Adipocyte (in vitro differentiated cells): Measurements from ENCODE around the gene RGL1.

Experiments
- DNase-seq: peaks from one replicate; pipeline ENCODE4 v3.0.0-alpha.2; 2015; ENCODE audit warnings: low read depth
- H3K27me3 ChIP-seq: replicated peaks from 2 replicates; pipeline ENCODE4 v1.7.0; 2013; ENCODE audit warnings: mild to moderate bottlenecking, low read length, moderate library complexity; ENCODE audit not compliant: control insufficient read depth, insufficient read depth
- H3K36me3 ChIP-seq: 2 replicates; pipeline ENCODE4 v1.7.0; 2013; ENCODE audit warnings: low read length, mild to moderate bottlenecking, moderate library complexity; ENCODE audit not compliant: control insufficient read depth, insufficient read depth, severe bottlenecking
- H3K4me1 ChIP-seq: 2 replicates; pipeline ENCODE4 v1.7.0; 2013; ENCODE audit warnings: mild to moderate bottlenecking, low read length, moderate library complexity; ENCODE audit not compliant: control insufficient read depth, insufficient read depth
- H3K4me3 ChIP-seq: 2 replicates; pipeline ENCODE4 v1.7.0; 2013; ENCODE audit warnings: mild to moderate bottlenecking, low read length, moderate library complexity
- H3K9ac ChIP-seq: 2 replicates; pipeline ENCODE4 v1.7.0; 2013; ENCODE audit warnings: mild to moderate bottlenecking, low read length, moderate library complexity
- H3K9me3 ChIP-seq: 2 replicates; pipeline ENCODE4 v1.7.0; 2013; ENCODE audit warnings: mild to moderate bottlenecking, low read length, moderate library complexity; ENCODE audit not compliant: control insufficient read depth

RGL1 gene

DNA sequence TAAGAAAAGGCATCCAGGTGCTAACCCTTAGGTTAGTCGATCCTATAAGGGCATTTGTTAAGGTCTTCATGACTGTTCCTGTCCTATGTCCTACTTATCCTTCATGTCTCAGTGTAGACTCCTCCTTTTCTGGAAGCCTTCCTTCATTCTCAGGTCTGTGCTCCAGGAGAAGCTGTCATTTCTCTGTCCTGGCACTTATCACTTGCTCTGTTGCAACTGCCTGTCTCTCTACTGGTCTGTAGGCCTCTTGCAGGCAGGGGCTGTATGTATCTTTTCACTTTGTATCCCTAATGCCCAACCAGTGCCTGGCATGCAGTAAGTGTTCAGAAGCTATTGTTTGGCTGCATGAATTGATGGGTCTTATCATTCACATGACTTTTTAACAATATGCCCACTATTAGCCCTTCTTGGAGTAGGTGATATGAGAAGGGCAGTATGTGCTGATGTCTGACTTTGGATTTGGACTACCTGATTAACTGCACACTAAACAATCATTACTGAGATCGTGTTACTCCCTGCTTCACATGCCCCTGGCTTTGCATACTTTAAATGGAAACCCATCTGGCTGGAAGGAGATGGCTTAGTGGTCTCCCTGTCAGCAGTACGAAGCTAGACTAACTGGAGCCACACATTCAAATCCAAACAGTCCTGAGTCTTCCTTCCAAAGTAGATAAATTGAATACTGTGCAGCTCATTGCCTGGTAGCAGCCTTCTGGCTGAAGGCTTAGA, 88.8 kb downstream of the RGL1 start:
- Histone ChIP-seq H3K36me3 (peaks cover 61% of the 10 kb centered on the region), H3K9me3 (no peaks in the 10 kb centered on the region), H3K27me3 (no peaks in the 10 kb centered on the region), H3K4me3 (no peak overlapping the region), H3K9ac (no peak overlapping the region), H3K4me1 (peaks cover 30% of the 10 kb centered on the region)
- DNase-seq = no peak

DNA sequence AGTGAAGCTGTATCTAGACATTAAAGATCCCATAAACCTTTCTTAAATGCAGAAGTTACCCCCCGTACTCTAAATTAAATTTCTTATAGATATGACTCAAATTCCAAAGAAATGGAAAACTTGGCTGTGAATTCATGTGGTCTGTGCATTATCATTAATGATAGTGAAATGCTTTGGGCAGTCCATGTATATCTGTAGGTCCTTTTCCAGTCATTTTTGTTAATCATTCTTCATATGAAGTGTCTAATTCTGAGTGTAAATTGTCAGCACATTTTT, 89.3 kb downstream of the RGL1 start:
- Histone ChIP-seq H3K4me3 (no peak overlapping the region), H3K9ac (no peak overlapping the region), H3K27me3 (no peaks in the 10 kb centered on the region), H3K36me3 (peaks cover 61% of the 10 kb centered on the region), H3K4me1 (peaks cover 30% of the 10 kb centered on the region), H3K9me3 (no peaks in the 10 kb centered on the region)
- no peak for DNase-seq

DNA sequence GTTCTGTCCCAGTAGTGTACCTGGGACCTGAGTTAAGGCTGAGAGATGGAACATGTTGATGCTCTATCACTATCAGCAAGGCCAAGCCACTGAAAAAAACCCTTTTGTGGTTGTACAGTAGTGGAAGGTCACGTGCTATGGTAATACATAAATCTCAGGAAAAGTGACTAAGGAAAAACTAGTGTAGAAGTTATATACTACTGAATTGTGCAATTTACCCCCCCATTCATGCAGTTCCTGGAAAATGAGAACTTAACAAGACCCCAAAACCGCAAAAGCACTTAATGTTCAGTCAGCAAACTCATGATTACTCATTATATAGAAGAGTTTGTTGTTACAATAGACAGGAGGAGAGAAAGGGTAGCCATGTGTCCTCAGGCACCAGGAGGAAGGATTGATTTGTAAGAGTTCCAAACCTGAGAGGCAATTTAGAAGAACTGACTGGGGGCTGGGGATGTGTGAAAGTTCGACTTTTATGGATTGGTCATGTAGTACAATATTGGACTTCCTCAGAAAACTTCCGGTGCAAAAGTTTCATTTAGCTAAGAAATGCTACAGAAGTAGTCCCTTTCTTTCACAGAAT, 91.6 kb downstream of the RGL1 start:
- H3K4me1 ChIP-seq = peaks cover 26% of the 10 kb centered on the region
- H3K36me3 ChIP-seq = peaks cover 64% of the 10 kb centered on the region
- no peaks in the 10 kb centered on the region for H3K27me3 ChIP-seq
- H3K9me3 ChIP-seq = no peaks in the 10 kb centered on the region
- H3K4me3 ChIP-seq = no peak overlapping the region
- no peak overlapping the region for H3K9ac ChIP-seq
- no peak for DNase-seq

DNA sequence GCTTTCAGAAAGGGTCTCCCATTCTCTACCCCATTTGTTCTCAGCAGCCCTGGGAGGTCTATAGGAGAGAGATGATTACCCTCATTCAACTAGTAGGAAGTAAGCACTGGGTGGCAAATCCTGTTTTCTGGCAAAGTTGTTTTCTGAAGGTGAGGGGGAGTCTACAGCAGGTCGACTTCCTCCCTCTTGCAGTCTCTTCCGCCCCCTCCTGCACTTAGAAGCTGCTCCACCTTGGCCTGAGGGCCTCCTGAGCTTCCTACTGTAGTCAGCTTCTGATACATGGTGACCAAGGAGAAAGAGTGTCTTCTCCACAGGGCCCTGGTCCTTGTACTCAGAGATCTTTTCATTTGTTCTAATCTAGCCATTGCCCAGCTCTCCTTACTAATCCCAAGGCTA, 93.1 kb downstream of the RGL1 start:
- H3K4me3 ChIP-seq = no peak overlapping the region
- peaks cover 11% of the 10 kb centered on the region for H3K4me1 ChIP-seq
- no peaks in the 10 kb centered on the region for H3K9me3 ChIP-seq
- DNase-seq = no peak
- peaks cover 78% of the 10 kb centered on the region for H3K36me3 ChIP-seq
- H3K27me3 ChIP-seq = no peaks in the 10 kb centered on the region
- H3K9ac ChIP-seq = no peak overlapping the region

DNA sequence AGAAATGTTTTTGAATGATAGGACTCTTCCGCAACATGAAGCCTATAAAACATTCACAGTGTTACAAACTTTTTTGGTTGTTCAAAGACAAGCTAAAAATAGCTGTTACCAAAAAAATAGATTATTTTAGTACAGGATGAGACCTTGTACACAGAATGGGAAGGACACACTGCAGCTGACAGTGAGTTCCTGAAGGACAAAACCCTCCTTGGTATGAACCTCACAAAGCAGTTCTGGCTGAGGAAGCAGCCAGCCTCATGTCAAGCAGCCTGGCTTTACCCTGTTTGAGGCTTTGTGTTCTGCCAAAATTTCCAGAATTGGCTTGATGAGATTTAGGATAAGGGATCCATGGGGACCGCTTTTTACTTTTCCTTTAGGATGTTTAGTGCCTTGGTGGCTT, 93.7 kb downstream of the RGL1 start:
- Histone ChIP-seq H3K4me3 (no peak overlapping the region), H3K9ac (no peak overlapping the region), H3K36me3 (peaks cover 84% of the 10 kb centered on the region), H3K9me3 (no peaks in the 10 kb centered on the region), H3K27me3 (no peaks in the 10 kb centered on the region), H3K4me1 (peaks cover 5% of the 10 kb centered on the region)
- DNase-seq = no peak

DNA sequence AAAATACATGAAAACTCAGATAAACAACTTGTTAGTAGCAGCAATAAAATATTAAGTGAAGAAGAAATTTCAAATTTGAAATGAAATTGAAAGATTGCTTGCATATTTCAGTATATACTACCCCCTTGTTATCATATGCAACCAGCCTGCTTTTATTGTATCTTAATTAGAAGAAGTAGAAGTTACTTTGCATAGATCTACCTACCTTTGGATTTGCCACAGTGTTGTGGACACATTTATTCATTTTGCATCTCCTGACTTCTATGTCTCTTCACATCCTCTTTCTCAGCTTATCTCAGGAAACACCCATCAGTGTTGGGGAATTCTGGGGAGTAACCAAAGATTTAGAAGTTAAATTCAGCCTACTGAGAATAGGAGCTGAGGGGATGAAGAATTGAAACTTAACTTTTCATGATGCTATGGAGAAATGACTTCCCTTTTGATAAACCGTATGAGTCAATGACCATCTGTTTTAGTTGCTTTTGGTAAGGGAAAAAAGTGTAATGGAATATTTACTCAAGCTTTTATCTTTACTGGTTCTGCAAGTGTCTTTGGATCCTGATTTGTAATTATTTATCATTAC, 96.9 kb downstream of the RGL1 start:
- Histone ChIP-seq H3K27me3 (no peaks in the 10 kb centered on the region), H3K4me3 (no peak overlapping the region), H3K4me1 (no peaks in the 10 kb centered on the region), H3K9me3 (no peaks in the 10 kb centered on the region), H3K9ac (no peak overlapping the region), H3K36me3 (peaks cover 78% of the 10 kb centered on the region)
- DNase-seq = no peak

DNA sequence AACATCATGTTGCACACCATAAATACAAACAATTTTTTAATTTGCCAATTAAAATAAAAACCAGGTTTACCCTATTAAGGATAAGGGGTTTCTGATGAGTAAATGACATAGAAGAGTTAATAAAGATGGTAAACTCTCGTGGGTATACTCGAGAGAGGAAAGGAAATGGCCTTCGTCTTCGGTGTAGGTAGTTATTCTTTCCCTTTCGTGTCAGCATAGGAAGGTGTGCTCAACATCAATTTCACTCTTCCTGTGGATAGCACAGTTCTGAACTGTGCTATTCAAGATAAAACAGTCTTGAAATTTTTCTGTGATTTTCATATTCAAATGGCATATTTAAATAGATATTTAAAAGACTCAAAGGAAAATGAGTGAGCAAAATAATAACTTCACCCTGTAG, 98.2 kb downstream of the RGL1 start:
- no peaks in the 10 kb centered on the region for H3K27me3 ChIP-seq
- no peak for DNase-seq
- H3K4me3 ChIP-seq = no peak overlapping the region
- H3K4me1 ChIP-seq = no peaks in the 10 kb centered on the region
- no peak overlapping the region for H3K9ac ChIP-seq
- H3K9me3 ChIP-seq = no peaks in the 10 kb centered on the region
- peaks cover 78% of the 10 kb centered on the region for H3K36me3 ChIP-seq

DNA sequence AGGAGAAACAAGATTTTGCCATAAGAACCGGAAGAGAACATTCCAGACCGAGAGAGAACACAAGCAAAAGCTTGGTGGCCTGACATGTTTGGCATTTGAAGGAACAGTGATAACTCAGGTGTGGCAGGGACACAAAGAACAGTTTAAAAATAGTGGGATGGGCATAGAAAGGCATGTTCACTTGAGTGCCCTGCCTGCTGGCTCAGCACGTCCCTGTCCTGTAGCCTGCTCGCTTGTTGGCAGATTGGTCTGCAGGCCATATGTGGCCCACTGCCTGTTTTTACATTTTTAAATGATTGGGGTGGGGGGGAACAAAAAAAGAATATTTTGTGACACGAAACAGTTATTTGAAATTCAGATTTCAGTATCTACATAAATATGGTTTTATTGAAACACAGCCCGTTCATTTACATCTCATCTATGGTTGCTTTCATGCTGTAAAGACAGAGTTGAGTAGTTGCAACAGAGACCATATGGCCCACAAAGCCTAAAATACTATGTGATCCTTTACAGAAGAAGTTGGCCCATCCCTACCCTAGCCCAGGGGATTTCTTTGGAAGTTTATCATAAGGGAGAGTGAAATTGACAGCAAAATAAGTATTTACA, 100.7 kb downstream of the RGL1 start:
- Histone ChIP-seq H3K4me1 (peaks cover 4% of the 10 kb centered on the region), H3K36me3 (peaks cover 76% of the 10 kb centered on the region), H3K4me3 (no peak overlapping the region), H3K9me3 (no peaks in the 10 kb centered on the region), H3K9ac (no peak overlapping the region), H3K27me3 (no peaks in the 10 kb centered on the region)
- DNase-seq = no peak

DNA sequence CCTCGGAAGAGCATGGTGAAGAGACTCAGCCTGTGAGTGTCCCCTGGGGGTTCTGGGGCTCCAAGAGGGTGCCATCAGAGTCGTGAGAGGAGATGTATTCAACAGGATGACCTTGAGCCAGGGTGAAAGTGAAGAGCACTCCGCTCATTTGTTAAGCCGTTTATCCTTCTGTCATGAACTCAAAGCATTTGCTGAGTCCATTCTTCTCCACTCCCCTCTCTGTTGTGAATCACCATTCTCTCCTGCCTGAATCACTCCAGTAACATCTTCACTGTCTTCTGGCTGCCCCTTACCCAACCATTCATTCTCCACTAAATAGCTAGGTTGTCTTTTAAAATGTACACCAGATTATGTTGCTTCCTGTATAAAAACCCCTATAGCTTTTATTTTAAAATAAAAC, 102.2 kb downstream of the RGL1 start:
- Histone ChIP-seq H3K4me3 (no peak overlapping the region), H3K27me3 (no peaks in the 10 kb centered on the region), H3K9me3 (no peaks in the 10 kb centered on the region), H3K4me1 (peaks cover 14% of the 10 kb centered on the region), H3K9ac (no peak overlapping the region), H3K36me3 (peaks cover 80% of the 10 kb centered on the region)
- no peak for DNase-seq

DNA sequence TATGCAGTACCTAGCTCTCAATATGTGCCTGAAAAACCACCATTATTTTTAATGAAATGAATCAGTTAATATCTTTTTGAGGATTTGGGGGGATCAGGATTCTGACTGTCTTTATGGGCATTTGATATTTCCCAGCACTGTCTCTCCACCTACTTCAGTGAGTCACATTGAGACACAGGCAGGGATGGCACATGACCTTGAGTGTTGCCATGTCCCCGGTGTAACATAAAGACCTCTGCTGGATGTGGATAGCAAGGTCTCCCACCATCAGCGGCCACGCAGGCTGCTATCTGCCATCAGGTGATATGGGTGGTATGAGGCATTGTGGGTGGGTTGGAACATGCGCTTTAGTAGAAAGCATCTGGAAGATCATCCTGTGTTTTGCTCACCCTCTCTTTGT, 103.2 kb downstream of the RGL1 start:
- H3K4me1 ChIP-seq = peaks cover 14% of the 10 kb centered on the region
- no peaks in the 10 kb centered on the region for H3K9me3 ChIP-seq
- no peak overlapping the region for H3K4me3 ChIP-seq
- H3K27me3 ChIP-seq = no peaks in the 10 kb centered on the region
- no peak overlapping the region for H3K9ac ChIP-seq
- DNase-seq = no peak
- peaks cover 78% of the 10 kb centered on the region for H3K36me3 ChIP-seq

DNA sequence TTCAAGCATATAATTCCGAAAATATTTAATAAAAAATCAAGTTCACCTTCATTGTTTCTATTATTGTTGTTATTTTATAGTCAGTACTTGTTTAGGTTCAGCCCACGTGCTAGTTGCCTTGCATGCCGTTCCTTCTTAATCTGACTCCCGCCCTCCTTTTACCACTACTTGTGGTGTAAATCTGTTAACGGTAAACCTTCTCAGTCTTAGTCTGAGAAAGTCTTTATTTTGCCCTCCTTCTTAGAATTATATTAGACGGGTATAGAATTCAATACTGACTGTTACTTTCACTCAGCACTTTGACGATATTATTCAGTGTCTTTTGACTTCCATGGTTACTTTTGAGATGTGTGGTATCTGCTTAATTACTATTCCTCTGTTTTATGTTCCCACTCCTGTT, 104.8 kb downstream of the RGL1 start:
- no peaks in the 10 kb centered on the region for H3K27me3 ChIP-seq
- H3K4me1 ChIP-seq = peaks cover 28% of the 10 kb centered on the region
- H3K9ac ChIP-seq = no peak overlapping the region
- H3K4me3 ChIP-seq = no peak overlapping the region
- H3K36me3 ChIP-seq = peaks cover 81% of the 10 kb centered on the region
- H3K9me3 ChIP-seq = no peaks in the 10 kb centered on the region
- no peak for DNase-seq
